Fibroblast of lung (primary cell): ENCODE data around the gene MYBPC1.
"Not testable (repeated sequence)": the region's sequence is repeated elsewhere in the genome, so short reads cannot be mapped to it uniquely, and the experiment has no call there.

ENCODE experiments used
- EZH2 ChIP-seq: IDR thresholded peaks from 2 replicates; pipeline ENCODE4 v1.5.1; 2012; ENCODE audit warnings: low read length, control low read depth, mild to moderate bottlenecking; ENCODE audit errors: missing control alignments
- TF ChIP-seq, protein P1 (sequence below), 2 donors: IDR thresholded peaks in 1 of 2; conservative IDR thresholded peaks in 1 of 2; 1 replicate in 1 of 2; 2 replicates in 1 of 2; pipeline ENCODE4 v1.5.1; 2011 to 2012; ENCODE audit warnings: low read length in 2 of 2, control low read depth in 1 of 2, inconsistent platforms in 1 of 2, low read depth in 1 of 2, mild to moderate bottlenecking in 1 of 2

DNA sequence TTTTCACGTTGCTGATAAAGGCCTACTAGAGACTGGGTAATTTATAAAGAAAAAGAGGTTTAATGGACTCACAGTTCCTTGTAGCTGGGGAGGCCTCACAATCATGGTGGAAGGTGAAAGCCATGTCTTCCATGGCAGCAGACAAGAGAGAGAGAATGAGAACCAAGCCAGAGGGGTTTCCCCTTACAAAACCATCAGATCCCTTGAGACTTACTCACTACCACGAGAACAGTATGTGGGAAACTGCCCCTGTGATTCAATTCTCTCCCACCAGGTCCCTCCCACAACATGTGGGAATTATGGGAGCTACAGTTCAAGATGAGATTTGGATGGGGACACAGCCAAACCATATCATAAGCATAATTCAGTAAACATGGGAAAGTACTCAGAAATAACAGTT lies 65.9 kb downstream of the MYBPC1 start:
- TF ChIP-seq, protein P1, sequence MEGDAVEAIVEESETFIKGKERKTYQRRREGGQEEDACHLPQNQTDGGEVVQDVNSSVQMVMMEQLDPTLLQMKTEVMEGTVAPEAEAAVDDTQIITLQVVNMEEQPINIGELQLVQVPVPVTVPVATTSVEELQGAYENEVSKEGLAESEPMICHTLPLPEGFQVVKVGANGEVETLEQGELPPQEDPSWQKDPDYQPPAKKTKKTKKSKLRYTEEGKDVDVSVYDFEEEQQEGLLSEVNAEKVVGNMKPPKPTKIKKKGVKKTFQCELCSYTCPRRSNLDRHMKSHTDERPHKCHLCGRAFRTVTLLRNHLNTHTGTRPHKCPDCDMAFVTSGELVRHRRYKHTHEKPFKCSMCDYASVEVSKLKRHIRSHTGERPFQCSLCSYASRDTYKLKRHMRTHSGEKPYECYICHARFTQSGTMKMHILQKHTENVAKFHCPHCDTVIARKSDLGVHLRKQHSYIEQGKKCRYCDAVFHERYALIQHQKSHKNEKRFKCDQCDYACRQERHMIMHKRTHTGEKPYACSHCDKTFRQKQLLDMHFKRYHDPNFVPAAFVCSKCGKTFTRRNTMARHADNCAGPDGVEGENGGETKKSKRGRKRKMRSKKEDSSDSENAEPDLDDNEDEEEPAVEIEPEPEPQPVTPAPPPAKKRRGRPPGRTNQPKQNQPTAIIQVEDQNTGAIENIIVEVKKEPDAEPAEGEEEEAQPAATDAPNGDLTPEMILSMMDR (conservative IDR thresholded peaks at IDR 0.05 in 1 of 2, IDR thresholded peaks at IDR 0.05 in 1 of 2; ENCODE audit: low read depth in 1 of 2, low read length in 2 of 2): not testable (repeated sequence)
- TF ChIP-seq EZH2: not testable (repeated sequence)
